Karpas-422 (cell line): ENCODE measurements around the gene NEU3. TPM values are rescaled to one million over a fixed set of nuclear protein-coding genes. Genes with fewer than 3 reads are reported as not detected.
"Not testable (repeated sequence)": the region's sequence is repeated elsewhere in the genome, so short reads cannot be mapped to it uniquely, and the experiment has no call there.

Source experiments
- DNase-seq: peaks from one replicate; pipeline ENCODE4 v3.0.0-alpha.2; 2015
- H2AFZ ChIP-seq: fragments of 200-600 bp; sonication (generic); 2 replicates; pipeline ENCODE4 v1.6.1; 2014; ENCODE audit warnings: antibody characterized with exemption, low read length, mixed read lengths
- H3K27ac ChIP-seq: fragments of 200-600 bp; sonication (generic); 2 replicates; pipeline ENCODE4 v1.5.1; 2014; ENCODE audit warnings: mild to moderate bottlenecking, low read length, moderate library complexity
- H3K27me3 ChIP-seq: fragments of 200-600 bp; sonication (generic); 2 replicates; pipeline ENCODE4 v1.6.1; 2014; ENCODE audit warnings: low read length, mixed read lengths
- H3K36me3 ChIP-seq: fragments of 200-600 bp; sonication (generic); 2 replicates; pipeline ENCODE4 v1.6.1; 2014; ENCODE audit warnings: low read length, mixed read lengths; ENCODE audit not compliant: insufficient read depth
- H3K4me1 ChIP-seq: fragments of 200-600 bp; sonication (generic); 2 replicates; pipeline ENCODE4 v1.6.1; 2014; ENCODE audit warnings: mild to moderate bottlenecking, low read length, mixed read lengths
- H3K4me2 ChIP-seq: fragments of 200-600 bp; sonication (generic); 2 replicates; pipeline ENCODE4 v1.6.1; 2014; ENCODE audit warnings: low read length, low read depth, mild to moderate bottlenecking; ENCODE audit not compliant: poor library complexity, severe bottlenecking
- H3K4me3 ChIP-seq: fragments of 200-600 bp; sonication (generic); 2 replicates; pipeline ENCODE4 v1.5.1; 2014; ENCODE audit warnings: mild to moderate bottlenecking, antibody characterized with exemption, low read length, mixed read lengths
- H3K79me2 ChIP-seq: fragments of 200-600 bp; sonication (generic); 2 replicates; pipeline ENCODE4 v1.6.1; 2014; ENCODE audit warnings: mild to moderate bottlenecking, low read length, mixed read lengths
- H3K9ac ChIP-seq: fragments of 200-600 bp; sonication (generic); 2 replicates; pipeline ENCODE4 v1.6.0; 2014; ENCODE audit warnings: low read length
- H3K9me2 ChIP-seq: fragments of 200-600 bp; sonication (generic), shearing (Covaris generic); replicated peaks from 2 replicates; pipeline ENCODE4 v1.6.0; 2014; ENCODE audit warnings: mild to moderate bottlenecking, low read length, moderate library complexity; ENCODE audit not compliant: insufficient read depth
- H3K9me3 ChIP-seq: fragments of 300-700, 200-600 bp; sonication (generic); 2 replicates; pipeline ENCODE4 v1.6.1; 2014; ENCODE audit warnings: low read length, mixed read lengths
- H4K20me1 ChIP-seq: fragments of 200-600 bp; sonication (generic); 2 replicates; pipeline ENCODE4 v1.6.1; 2014; ENCODE audit warnings: mild to moderate bottlenecking, antibody characterized with exemption, low read length, low read depth; ENCODE audit not compliant: insufficient read depth
- total RNA-seq: library from RNA; depleted of rRNA; stranded (reverse); fragments of >200 nt; shearing (Covaris generic); gene quantifications from 2 replicates; pipeline ENCODE4 v1.2.3, GENCODE V29; 2014; ENCODE audit warnings: low replicate concordance

The NEU3 gene
- total RNA-seq, 1 experiment from 2014 or later: 103 TPM

- H3K9me2 ChIP-seq, H3K9me3 ChIP-seq, H3K27me3 ChIP-seq, H2AFZ ChIP-seq, H4K20me1 ChIP-seq: not testable (repeated sequence)
- DNase-seq: peak; percentile 56
- Histone ChIP-seq H3K27ac (peak overlapping the region; percentile 95), H3K4me1 (peaks cover 67% of the 10 kb centered on the region), H3K79me2 (peaks cover 71% of the 10 kb centered on the region), H3K9ac (peak overlapping the region; percentile 99), H3K4me2 (peak overlapping the region; percentile 99), H3K4me3 (peak overlapping the region; percentile 96), H3K36me3 (peaks cover 19% of the 10 kb centered on the region)
Observed at GRCh38 chr11:74990150-74990549, 1.4 kb downstream of the NEU3 start.

- Histone ChIP-seq H3K36me3 (peaks cover 23% of the 10 kb centered on the region), H2AFZ (no peak overlapping the region), H3K27me3 (no peaks in the 10 kb centered on the region), H3K79me2 (peaks cover 75% of the 10 kb centered on the region), H3K9me3 (no peaks in the 10 kb centered on the region), H3K4me1 (peaks cover 67% of the 10 kb centered on the region), H3K27ac (peak overlapping the region; percentile 95), H3K4me2 (peak overlapping the region; percentile 99), H4K20me1 (peaks cover 10% of the 10 kb centered on the region; the same call in 1 of the 2 replicates), H3K4me3 (peak overlapping the region; percentile 96), H3K9me2 (no peaks in the 10 kb centered on the region), H3K9ac (peak overlapping the region; percentile 99)
- no peak for DNase-seq
Observed at GRCh38 chr11:74990941-74991340, 2.2 kb downstream of the NEU3 start.

GRCh38 chr11:74992852-74993251, 4.1 kb downstream of the NEU3 start:
- Histone ChIP-seq H3K9ac (peak overlapping the region; percentile 99), H3K4me1 (peaks cover 55% of the 10 kb centered on the region), H3K9me2 (no peaks in the 10 kb centered on the region), H3K27ac (peak overlapping the region; percentile 95), H4K20me1 (peaks cover 10% of the 10 kb centered on the region; the same call in 1 of the 2 replicates), H3K27me3 (no peaks in the 10 kb centered on the region), H3K4me3 (peak overlapping the region; percentile 96), H3K36me3 (peaks cover 37% of the 10 kb centered on the region), H3K4me2 (peak overlapping the region; percentile 99), H2AFZ (no peak overlapping the region), H3K79me2 (peaks cover 68% of the 10 kb centered on the region), H3K9me3 (no peaks in the 10 kb centered on the region)
- peak; percentile 89 for DNase-seq

- no peak overlapping the region for H3K9ac ChIP-seq
- H3K79me2 ChIP-seq: peaks cover 65% of the 10 kb centered on the region
- no peaks in the 10 kb centered on the region; the same call in 1 of the 2 replicates for H4K20me1 ChIP-seq
- H3K4me3 ChIP-seq: no peak overlapping the region
- peaks cover 58% of the 10 kb centered on the region for H3K4me1 ChIP-seq
- DNase-seq: no peak
- H3K27ac ChIP-seq: peak overlapping the region; percentile 73
- no peaks in the 10 kb centered on the region for H3K9me3 ChIP-seq
- H3K36me3 ChIP-seq: peaks cover 79% of the 10 kb centered on the region
- H3K4me2 ChIP-seq: no peak overlapping the region
- H3K27me3 ChIP-seq: no peaks in the 10 kb centered on the region
- no peak overlapping the region for H2AFZ ChIP-seq
- H3K9me2 ChIP-seq: no peaks in the 10 kb centered on the region
Observed at GRCh38 chr11:75000975-75001354, 12.2 kb downstream of the NEU3 start.

GRCh38 chr11:75001686-75002085, 13.0 kb downstream of the NEU3 start:
- no peak overlapping the region for H2AFZ ChIP-seq
- H3K9me3 ChIP-seq: no peaks in the 10 kb centered on the region
- H4K20me1 ChIP-seq: no peaks in the 10 kb centered on the region; the same call in 1 of the 2 replicates
- H3K4me2 ChIP-seq: no peak overlapping the region
- H3K4me3 ChIP-seq: no peak overlapping the region
- H3K4me1 ChIP-seq: peaks cover 58% of the 10 kb centered on the region
- H3K79me2 ChIP-seq: peaks cover 68% of the 10 kb centered on the region
- H3K27me3 ChIP-seq: no peaks in the 10 kb centered on the region
- no peak overlapping the region for H3K9ac ChIP-seq
- DNase-seq: no peak
- peak overlapping the region; percentile 73 for H3K27ac ChIP-seq
- no peaks in the 10 kb centered on the region for H3K9me2 ChIP-seq
- peaks cover 79% of the 10 kb centered on the region for H3K36me3 ChIP-seq

- peaks cover 75% of the 10 kb centered on the region for H3K79me2 ChIP-seq
- H3K36me3 ChIP-seq: peaks cover 82% of the 10 kb centered on the region
- H3K27ac ChIP-seq: peak overlapping the region; percentile 59; the same call in 1 of the 2 replicates
- no peak for DNase-seq
- H3K4me3 ChIP-seq: no peak overlapping the region
- peaks cover 58% of the 10 kb centered on the region for H3K4me1 ChIP-seq
- no peak overlapping the region for H3K9ac ChIP-seq
- no peaks in the 10 kb centered on the region; the same call in 1 of the 2 replicates for H4K20me1 ChIP-seq
- H2AFZ ChIP-seq: no peak overlapping the region
- no peaks in the 10 kb centered on the region for H3K9me2 ChIP-seq
- no peaks in the 10 kb centered on the region for H3K27me3 ChIP-seq
- H3K4me2 ChIP-seq: peak overlapping the region; percentile 11
- H3K9me3 ChIP-seq: no peaks in the 10 kb centered on the region
Observed at GRCh38 chr11:75002516-75002915, 13.8 kb downstream of the NEU3 start.

GRCh38 chr11:75004215-75004614, 15.5 kb downstream of the NEU3 start:
- Histone ChIP-seq H3K27me3 (no peaks in the 10 kb centered on the region), H3K9ac (no peak overlapping the region), H3K9me3 (no peaks in the 10 kb centered on the region), H3K4me1 (peaks cover 54% of the 10 kb centered on the region), H3K4me3 (no peak overlapping the region), H4K20me1 (no peaks in the 10 kb centered on the region; the same call in 1 of the 2 replicates), H3K79me2 (peaks cover 63% of the 10 kb centered on the region), H3K9me2 (no peaks in the 10 kb centered on the region), H3K27ac (peak overlapping the region; percentile 59), H3K36me3 (peaks cover 78% of the 10 kb centered on the region), H3K4me2 (no peak overlapping the region), H2AFZ (no peak overlapping the region)
- DNase-seq: no peak

- no peak for DNase-seq
- H3K36me3 ChIP-seq: peaks cover 75% of the 10 kb centered on the region
- no peak overlapping the region for H3K4me2 ChIP-seq
Observed at GRCh38 chr11:75011357-75011756, 22.6 kb downstream of the NEU3 start.

More at GRCh38 chr11:75011357-75011756, 22.6 kb downstream of the NEU3 start:
- no peaks in the 10 kb centered on the region for H3K27me3 ChIP-seq
- H3K79me2 ChIP-seq: peaks cover 8% of the 10 kb centered on the region; the same call in 1 of the 2 replicates
- no peak overlapping the region for H2AFZ ChIP-seq
- no peaks in the 10 kb centered on the region for H3K9me2 ChIP-seq
- H3K4me1 ChIP-seq: no peaks in the 10 kb centered on the region
- no peak overlapping the region for H3K4me3 ChIP-seq
- no peak overlapping the region for H3K27ac ChIP-seq
- no peaks in the 10 kb centered on the region for H4K20me1 ChIP-seq
- no peaks in the 10 kb centered on the region for H3K9me3 ChIP-seq
- H3K9ac ChIP-seq: no peak overlapping the region
